CD4-positive, alpha-beta T cell treated with Interleukin-15 for 4 hours (primary cell): ENCODE measurements around the gene SCN10A.

ENCODE experiments used
- DNase-seq: peaks from one replicate; pipeline ENCODE4 v3.0.0-alpha.2; 2020; ENCODE audit warnings: low spot score

Gene SCN10A

GRCh38 chr3:38816026-38816425 lies at the start of gene SCN10A:
Gene SCN10A (minus strand): TSS chr3:38816217. CDS start chr3:38794010, 22,207 bp downstream.
- no peak for DNase-seq

- DNase-seq, result no peak
Measured at GRCh38 chr3:38853011-38853410, 37.0 kb upstream of the SCN10A start.

GRCh38 chr3:38843898-38844297 lies 27.9 kb upstream of the SCN10A start:
- DNase-seq, result no peak

DNA sequence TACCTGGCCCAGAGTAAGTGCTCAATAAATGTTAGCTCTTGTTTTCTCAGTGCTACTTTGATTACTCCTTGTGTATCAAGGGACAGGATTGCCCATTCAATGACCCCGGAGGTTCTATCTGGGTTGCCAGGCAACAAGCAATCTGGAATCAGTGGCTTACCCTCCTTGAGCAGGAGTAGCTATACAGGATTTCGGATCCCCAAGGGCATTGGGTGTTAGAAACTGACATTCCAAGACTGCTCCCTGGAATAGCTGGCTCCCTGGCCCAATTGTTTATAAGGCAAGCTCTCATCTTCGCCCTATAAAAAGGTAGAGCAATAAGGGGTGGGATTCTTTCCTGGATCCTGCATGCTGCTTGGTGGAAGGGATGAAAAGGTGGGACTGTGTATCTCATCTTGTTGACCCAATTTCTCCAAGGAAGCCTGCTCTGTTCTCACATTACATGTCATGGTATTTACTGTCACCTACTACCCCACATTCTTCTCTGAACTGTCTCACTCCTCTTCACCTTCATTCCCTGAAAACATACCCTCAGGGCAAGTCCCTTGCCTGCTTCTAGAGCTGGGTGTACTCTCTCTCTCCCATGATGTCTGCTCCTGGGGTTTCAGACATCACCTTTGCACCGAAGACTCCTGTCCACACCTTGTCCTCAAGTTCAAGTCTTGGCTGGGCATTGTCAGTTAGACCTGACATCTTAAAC lies 26.4 kb upstream of the SCN10A start:
- DNase-seq, result no peak

GRCh38 chr3:38840987-38841386 lies 25.0 kb upstream of the SCN10A start:
- no peak for DNase-seq

DNA sequence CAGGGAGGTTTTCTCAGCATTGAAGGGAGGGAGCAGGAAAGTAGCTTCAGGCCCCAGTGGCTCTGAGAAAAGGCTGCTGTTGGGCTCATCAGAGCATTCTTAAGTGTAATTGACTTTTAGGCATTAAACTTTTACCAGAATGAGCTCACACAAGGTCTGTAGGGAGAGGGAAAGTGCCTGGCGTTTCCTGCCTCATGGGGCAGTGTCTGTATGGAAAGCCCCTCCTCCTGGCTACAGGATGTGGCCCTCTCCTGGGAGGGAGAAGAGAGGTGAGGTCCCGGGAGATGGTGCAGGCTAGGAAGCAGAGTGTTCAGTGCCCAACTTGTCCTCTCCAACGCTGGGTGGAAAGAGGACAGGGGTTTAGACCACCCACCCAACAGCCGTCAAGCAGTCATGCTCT lies 21.3 kb upstream of the SCN10A start:
- DNase-seq, result no peak

DNA sequence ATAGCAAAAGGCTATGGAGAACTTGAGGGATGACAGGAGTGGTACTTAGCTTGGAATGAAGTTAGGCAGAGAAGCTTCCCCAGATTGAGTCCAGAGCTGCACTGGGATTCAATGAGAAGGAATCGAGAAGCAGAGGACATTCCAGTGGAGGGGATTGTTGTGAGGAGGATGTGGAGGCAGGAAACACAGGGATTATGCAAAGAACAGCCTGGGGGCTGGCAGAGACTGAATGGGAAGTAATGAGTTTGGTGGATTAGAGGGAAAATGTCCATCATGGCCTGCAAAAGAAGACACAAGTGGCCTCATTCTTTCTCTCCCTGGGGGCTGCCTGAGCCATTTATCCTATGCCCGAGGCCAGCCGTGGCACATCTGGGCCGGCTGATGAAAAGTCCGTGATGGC lies 20.5 kb upstream of the SCN10A start:
- DNase-seq, result no peak

DNA sequence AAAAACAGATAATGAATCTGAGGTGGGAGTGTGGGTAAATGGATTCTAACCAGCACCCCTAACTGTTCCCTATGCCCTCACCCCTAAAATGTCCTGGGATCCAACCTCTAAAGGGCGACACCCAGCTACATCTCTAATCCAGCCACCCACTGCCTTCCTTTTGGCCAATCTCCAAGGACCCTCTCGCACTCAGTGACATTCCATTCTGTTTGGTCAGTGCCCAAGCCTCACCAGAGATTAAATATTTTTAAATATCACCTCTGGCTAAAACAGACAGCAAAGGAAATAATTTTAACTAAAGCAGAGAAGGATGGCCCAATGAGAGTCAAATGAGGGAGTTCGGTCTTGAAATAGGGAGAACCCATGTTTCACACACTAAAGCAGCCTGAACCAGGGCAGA lies 19.9 kb upstream of the SCN10A start:
- no peak for DNase-seq

DNA sequence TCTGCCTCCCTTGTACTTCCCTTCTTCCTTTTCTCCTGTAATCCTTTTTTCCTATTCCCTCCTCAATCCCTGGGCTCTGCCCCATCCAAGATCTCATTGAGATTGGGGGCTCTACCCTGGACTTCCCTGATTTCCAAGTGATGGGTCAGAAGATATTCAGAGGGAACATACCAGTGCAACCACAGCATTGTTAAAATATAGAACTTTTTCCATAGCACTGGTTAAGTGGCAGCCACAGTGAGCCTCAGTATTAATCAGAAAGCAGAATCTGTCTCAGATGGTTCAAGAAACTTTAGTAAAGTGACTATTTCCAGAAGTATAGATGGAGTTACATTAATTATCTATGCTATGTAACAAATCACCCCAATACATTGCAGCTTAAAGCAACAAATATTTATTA lies 18.7 kb upstream of the SCN10A start:
- no peak for DNase-seq

- no peak for DNase-seq
Measured at GRCh38 chr3:38834110-38834509, 18.1 kb upstream of the SCN10A start.

- DNase-seq, result no peak
Measured at GRCh38 chr3:38829404-38829803, 13.4 kb upstream of the SCN10A start.

DNA sequence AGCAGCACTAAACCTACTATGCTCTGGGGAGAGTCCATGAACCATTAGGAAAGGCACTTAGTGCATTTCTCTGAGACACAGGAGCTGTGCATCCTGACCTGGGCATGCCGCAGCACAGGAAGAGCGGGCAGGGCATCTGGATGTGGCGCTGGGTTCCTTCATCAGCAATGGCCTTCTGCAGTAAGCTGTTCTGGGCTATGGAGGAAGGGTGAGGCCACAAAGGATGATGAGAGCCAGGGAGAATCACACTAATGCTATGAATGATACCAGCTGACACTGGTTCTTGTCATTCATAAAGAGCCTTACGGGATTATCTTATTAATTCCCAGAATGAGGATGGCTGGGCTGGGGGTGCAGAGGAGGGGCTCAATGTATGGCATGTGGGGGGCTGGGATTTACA lies 12.7 kb upstream of the SCN10A start:
- DNase-seq, result no peak

- no peak for DNase-seq
Measured at GRCh38 chr3:38827791-38828190, 11.8 kb upstream of the SCN10A start.

DNA sequence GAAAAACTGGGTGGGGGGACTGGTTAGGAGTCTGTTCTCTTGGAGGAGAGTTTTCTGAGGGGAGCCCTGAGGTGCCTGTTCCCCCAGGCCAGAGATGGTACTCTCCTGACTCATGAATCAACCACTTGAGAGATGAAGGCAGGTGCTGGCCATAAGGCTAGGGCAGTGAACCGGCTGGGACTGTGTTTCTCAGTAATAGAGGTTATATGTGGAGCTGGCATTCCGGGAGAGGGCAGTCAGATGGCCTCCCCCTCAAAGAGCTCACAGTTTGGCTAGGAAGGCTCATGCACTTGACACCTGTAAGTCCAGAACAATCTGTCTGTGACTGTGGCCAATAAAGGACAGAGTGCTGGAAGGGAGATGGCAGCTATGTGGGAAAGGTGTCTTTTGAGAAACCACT lies 10.0 kb upstream of the SCN10A start:
- DNase-seq, result no peak

GRCh38 chr3:38824349-38824748 lies 8.3 kb upstream of the SCN10A start:
- no peak for DNase-seq

DNA sequence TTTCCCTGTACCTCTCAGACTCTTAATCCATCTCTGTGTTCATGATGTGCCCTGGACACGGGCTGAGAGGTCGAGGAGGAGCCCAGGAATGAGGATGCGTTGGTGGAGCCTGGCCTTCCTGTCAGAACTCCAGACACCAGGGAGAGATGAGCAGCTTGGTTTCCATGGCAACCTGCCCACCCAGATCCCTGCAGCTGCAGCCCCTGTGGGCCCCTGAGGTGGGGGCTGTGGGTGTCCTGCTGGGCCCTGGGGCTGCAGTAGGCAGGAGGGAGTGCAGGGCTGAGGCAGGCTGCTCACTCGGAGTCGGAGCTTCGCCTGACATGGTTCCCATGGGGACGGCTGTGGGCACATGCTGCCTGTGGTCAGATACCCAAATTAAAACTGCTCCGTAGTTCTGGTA lies 7.7 kb upstream of the SCN10A start:
- DNase-seq, result no peak

- no peak for DNase-seq
Measured at GRCh38 chr3:38823186-38823585, 7.2 kb upstream of the SCN10A start.

GRCh38 chr3:38811822-38812221 lies 4.2 kb downstream of the SCN10A start:
- no peak for DNase-seq

- peak; percentile 11 for DNase-seq
Measured at GRCh38 chr3:38805765-38806386, 10.1 kb downstream of the SCN10A start.

GRCh38 chr3:38805004-38805403 lies 11.0 kb downstream of the SCN10A start:
- no peak for DNase-seq

DNA sequence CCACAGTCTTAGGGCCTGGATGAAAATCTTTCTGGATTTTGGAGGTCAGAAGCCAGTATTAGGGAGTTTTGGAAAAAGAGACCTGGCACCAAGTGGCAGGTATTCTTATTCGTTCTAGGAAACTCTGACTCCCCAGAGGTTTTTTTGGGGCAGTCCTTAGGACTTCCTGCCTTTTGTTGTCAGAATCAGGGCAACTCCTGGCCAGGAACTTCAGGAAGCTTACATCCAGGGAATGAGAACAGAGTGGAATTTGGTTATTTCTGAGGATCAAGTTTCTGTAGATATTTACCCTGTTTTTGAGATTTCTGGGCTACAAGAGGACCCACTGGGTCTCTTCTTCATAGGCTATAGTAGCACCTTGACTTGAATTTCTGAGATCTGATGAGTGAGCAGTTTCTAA lies 15.5 kb downstream of the SCN10A start:
- no peak for DNase-seq

DNA sequence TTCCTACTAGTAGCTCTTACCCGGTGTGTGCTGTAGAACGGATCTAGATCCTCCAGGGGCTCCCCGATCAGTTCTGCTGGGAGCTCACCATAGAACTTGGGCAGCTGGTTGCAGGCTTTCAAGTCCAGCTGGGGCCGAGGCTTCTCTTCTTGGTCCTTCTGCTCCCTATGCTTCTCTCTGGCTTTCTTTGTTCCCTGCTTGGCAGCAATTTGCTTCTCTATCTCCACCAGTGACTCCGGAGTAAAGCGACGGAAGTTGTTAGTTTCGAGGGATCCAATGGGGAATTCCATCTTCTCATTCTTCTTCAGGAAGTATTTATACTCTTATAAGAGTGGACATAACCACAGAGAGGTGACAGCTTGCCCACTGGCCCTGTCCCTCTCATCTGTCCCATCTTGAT lies 22.3 kb downstream of the SCN10A start:
- DNase-seq, result no peak

DNA sequence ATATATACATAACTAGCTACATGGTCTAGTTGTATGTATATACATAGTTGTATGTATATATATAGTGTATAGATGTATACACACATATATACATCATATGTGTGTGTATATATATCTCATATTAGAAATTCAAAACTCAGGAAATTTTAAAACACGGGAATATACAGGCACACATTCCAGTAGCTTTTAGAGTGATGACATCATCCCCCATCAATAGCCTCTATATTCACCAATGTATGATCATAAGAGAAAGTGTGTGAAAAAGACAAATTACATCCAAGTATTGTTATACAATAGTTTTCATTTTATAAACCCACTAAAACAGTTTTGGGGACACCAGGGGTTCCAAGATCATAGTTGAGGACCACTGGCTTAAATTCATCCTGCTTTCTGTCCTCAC lies 23.0 kb downstream of the SCN10A start:
- no peak for DNase-seq

GRCh38 chr3:38782148-38782547 lies 33.9 kb downstream of the SCN10A start:
- no peak for DNase-seq
